Measurements from ENCODE around the gene ARHGEF28. TPM values are rescaled to one million over a fixed set of nuclear protein-coding genes. Genes with fewer than 3 reads are reported as not detected.
A peak's percentile ranks its signal among the peaks of the same experiment; 100 is the strongest.

Gene ARHGEF28
- total RNA-seq, 1 experiment from 2014 or later = 6.1 TPM

- H2AFZ ChIP-seq (ENCODE audit: low read depth, low read length, poor library complexity, severe bottlenecking) = no peak overlapping the region
- no peaks in the 10 kb centered on the region for H3K79me2 ChIP-seq (ENCODE audit: insufficient read depth, low read length)
- no TSS peak for BruUV-seq (replicated peaks)
- H3K4me2 ChIP-seq (ENCODE audit: low read length) = no peak overlapping the region
- H4K20me1 ChIP-seq (ENCODE audit: insufficient read depth) = no peaks in the 10 kb centered on the region
- RAD21 ChIA-PET (ENCODE audit: low non-redundant PET in 1 of 2, low total read pairs in 2 of 2, uncharacterized antibody in 2 of 2, unreplicated experiment in 2 of 2) = interaction anchor here (0.7 to 1.8 kb wide), 5 partner anchors 101 to 201 kb away, joined by 3 to 11 read pairs (median 6); no protein-coding TSS in a partner anchor
- DNase-seq (ENCODE audit: low read depth, low spot score) (no peak), ATAC-seq (peak; percentile 38)
- TF ChIP-seq ZBTB33 (IDR thresholded peaks at IDR 0.05; ENCODE audit: extremely low read depth, insufficient replicate concordance, low read length) = no peak
- TF ChIP-seq CEBPB (IDR thresholded peaks at IDR 0.05; ENCODE audit: low read depth) = no peak
- TF ChIP-seq, protein P1, sequence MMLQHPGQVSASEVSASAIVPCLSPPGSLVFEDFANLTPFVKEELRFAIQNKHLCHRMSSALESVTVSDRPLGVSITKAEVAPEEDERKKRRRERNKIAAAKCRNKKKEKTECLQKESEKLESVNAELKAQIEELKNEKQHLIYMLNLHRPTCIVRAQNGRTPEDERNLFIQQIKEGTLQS (IDR thresholded peaks at IDR 0.05) = no peak
- no peak for TF ChIP-seq RAD21 (IDR thresholded peaks at IDR 0.05; ENCODE audit: low read depth)
- TF ChIP-seq REST (IDR thresholded peaks at IDR 0.05; ENCODE audit: low read depth) = no peak
- TF ChIP-seq POLR2A (IDR thresholded peaks at IDR 0.05; ENCODE audit: borderline replicate concordance, extremely low read depth, insufficient read depth, insufficient read length) = no peak
- H3K27me3 ChIP-seq (ENCODE audit: insufficient read depth, low read length) = no peaks in the 10 kb centered on the region
- intact Hi-C loops (cut with micrococcal nuclease) = loop anchor here (1.0 to 10.0 kb wide), 4 partner anchors 101 to 1057 kb away; no protein-coding TSS in a partner anchor
- H3K9me3 ChIP-seq (ENCODE audit: control insufficient read depth in 1 of 2, insufficient read depth in 1 of 2, low read depth in 1 of 2, low read length in 2 of 2) = no peaks in the 10 kb centered on the region
- H3K27ac ChIP-seq (ENCODE audit: low read depth, low read length) = no peak overlapping the region
- CTCF ChIA-PET = interaction anchor here (0.5 to 6.6 kb wide), 13 partner anchors 32 to 1057 kb away, joined by 3 to 112 read pairs (median 4); partner anchors contain the start of gene BTF3
- H3K4me3 ChIP-seq (replicated peaks in 1 of 2; ENCODE audit: low read depth in 1 of 2, low read length in 2 of 2) = no peak overlapping the region
- no peak overlapping the region for H3K9ac ChIP-seq (ENCODE audit: low read length)
- H3K36me3 ChIP-seq (ENCODE audit: control insufficient read depth in 1 of 2, insufficient read depth in 2 of 2, low read length in 2 of 2) = no peaks in the 10 kb centered on the region
- H3K4me1 ChIP-seq (ENCODE audit: control insufficient read depth in 1 of 2, insufficient read depth in 2 of 2, low read length in 2 of 2) = no peaks in the 10 kb centered on the region
- POLR2A ChIA-PET = no interaction called here
- H3K9me2 ChIP-seq (ENCODE audit: insufficient read depth) = no peaks in the 10 kb centered on the region
Observed at GRCh38 chr5:73591698-73592501, 34.1 kb upstream of the ARHGEF28 start.
